ENCODE measurements around the gene RETREG2.

The RETREG2 gene

GRCh38 chr2:219218217-219218731 lies 40.2 kb downstream of the RETREG2 start:
- DNase-seq, result peak; percentile 69

DNA sequence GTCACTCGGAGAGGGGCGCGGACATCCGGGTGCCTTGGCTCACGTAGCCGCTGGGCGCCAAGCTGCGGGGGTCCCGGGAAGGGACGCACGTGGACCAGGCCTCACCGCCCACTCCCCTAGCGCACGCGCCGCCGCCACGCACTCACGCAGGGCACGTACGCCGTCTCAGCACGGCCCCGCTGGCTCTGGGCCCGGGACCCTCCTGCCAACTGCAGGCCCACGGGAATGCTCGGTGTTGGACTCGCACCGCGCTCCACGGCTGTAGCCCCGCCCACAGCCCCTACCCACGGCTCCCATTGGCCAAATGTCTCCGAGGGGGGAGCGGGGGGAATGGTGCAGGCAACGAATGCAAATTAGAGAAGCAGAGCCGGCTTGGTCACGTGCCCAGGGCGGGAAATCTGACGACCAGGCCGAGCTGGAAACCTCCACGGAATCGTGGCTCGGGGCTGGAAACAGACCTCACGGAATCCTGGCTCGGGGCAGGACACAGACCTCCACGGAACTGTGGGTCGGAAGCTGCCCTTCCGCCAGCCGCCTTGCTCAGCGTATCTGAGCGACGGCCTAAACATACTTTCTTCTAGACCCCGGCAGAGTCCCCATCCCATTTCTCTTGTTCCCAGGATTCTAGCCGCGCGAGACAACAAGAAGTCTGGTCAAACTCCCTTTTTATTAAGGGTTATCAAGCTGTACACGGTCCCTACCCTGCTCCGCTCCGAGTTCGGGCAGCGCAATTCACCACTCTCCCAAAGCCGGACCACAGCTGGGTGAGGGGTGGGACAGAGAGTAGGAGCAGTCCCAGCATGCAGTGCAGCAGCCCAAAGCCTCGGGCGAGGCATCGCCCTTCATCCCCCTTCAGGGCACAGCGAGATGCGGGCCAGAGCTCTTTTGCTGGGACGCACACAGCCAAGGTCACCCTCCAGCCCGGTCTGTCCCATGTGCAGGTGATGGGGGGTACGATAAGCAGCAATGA lies 40.9 kb downstream of the RETREG2 start, which contains the start of gene ABCB6:
Gene ABCB6 (minus strand): TSS at position 227 of the 970 bp plus-strand sequence. CDS start 285 bp downstream, outside the sequence.
- DNase-seq, result peak; percentile 99

GRCh38 chr2:219219784-219220532 lies 41.9 kb downstream of the RETREG2 start:
- DNase-seq, result no peak

GRCh38 chr2:219220652-219221402 lies 42.8 kb downstream of the RETREG2 start:
- DNase-seq, result no peak

- DNase-seq, result no peak
Observed at GRCh38 chr2:219221957-219222518, 44.0 kb downstream of the RETREG2 start.

DNA sequence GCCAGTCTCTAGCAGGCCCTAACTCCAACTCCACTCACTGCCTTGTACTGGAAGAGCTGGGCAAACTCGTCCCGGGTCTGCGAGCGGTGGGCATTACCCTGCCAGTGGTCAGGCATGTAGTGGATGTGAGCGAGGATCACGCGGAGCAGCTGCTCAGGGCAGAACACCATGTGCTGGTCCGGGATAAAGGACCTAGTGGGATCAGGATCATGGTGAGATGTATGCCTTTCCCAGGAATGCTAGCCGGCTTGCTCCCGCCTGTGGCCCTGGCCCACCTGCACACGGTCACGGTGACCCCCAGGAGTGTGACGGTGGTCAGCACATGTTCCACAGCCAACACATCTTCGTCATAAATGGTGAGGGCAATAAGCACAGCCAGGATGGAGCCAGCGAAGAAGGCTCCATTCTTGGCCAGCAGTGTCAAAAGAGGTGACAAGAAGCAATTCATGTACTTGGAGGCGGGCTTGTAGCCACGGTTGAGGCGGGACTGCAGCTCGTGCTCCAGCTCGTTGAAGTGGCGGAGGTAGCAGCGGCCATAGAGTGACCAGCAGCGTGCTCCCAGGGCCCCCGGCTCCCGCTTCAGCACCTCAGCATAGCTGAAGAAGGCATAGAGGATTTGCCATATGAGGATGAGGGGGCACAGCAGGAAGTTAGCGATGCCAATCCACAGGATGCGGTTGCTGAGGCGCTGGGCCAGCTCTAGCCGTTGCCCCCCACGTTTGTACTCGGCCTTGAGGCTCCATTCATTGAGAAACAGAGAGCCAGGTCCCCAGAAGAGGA lies 45.9 kb downstream of the RETREG2 start:
- no peak for DNase-seq

DNA sequence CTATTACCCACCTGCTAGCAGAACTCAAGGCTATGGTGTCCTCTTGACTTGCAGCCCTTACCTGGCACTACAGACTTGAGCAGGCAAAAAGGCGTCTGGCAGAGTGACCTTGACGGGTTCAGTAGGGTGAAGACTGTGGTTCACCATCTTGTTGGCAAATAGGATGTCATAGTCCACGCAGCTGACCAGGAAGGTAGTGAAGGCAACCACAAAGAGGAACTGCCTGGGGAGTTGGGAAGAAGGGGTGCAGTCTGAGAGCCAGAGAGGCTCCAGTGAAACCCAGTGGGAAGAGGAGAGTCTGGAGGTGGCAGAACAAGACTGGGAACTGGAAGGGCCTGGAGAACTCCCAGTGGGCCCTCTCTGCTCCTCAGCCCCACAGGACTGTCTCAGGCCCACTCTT lies 47.3 kb downstream of the RETREG2 start:
- DNase-seq, result no peak

DNA sequence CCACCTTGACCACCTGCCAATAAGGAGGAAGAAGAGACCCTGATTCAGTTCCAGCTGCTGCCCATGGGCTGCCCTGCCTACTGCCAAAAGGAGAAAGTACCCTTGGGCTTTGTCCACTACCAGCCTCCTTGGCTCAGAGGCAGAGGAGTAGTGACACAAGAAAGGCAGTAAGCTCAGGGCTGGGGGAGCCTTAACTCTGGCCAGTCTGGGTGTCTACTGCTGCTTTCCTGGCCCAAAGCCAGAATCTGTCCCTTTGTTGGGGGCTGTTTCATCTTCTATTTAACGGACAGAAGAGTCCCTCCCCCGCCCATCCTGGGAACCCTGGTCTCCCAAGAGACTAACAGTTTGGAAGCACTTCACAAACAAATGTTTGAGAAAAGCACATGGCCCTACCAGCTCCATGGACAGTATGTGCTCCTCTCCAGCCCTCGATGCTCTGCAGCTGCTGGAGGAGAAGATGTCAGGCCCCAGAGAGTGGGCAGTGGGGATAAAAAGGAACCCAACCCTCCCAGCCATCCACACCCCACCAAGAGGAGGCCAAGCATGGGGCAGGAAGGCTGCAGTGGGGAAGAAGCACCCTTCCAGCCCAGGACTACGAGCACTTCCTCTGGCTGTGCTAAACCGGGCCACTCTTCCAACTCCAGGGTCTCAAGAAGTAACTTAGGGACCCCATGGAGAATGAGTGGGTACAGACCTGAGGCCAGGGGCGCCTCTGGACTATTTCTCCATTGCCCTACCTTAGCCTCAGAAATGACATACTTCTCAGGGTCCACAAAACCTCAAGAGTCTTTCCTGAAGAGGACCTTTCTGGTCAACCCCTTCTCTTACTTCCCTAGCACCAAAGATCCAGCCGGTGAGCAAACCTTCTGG lies 50.2 kb downstream of the RETREG2 start:
- no peak for DNase-seq

- DNase-seq, result no peak
Observed at GRCh38 chr2:219228911-219229304, 50.8 kb downstream of the RETREG2 start.

GRCh38 chr2:219229305-219230058 lies 51.4 kb downstream of the RETREG2 start, which contains the start of the genes ANKZF1 and ATG9A:
TSS of gene ANKZF1 (plus strand) at chr2:219229806. CDS start at chr2:219230258, 452 bp downstream.
TSS of gene ATG9A (minus strand) at chr2:219229636. CDS start at chr2:219228024, 1,612 bp downstream.
- DNase-seq, result peak; percentile 100

DNA sequence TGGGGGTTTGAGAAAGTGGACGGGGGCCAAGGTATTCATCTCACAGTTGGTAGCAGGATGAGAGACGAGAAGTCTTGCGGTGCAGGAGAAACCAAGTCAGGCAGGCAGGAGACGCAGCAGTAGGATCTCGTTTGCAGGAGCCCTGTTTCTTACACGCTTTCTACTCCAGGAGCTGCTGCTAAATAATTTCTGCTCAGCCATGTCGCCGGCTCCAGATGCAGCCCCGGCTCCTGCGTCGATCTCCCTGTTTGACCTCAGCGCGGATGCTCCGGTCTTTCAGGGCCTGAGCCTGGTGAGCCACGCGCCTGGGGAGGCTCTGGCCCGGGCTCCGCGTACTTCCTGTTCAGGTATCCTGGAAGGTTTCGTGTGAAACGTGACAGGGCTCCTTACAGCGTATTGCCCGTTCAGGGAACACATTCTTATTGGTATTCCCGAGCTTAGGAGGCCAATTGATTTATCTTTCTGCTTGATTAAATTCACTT lies 52.0 kb downstream of the RETREG2 start:
- DNase-seq, result peak; percentile 63

DNA sequence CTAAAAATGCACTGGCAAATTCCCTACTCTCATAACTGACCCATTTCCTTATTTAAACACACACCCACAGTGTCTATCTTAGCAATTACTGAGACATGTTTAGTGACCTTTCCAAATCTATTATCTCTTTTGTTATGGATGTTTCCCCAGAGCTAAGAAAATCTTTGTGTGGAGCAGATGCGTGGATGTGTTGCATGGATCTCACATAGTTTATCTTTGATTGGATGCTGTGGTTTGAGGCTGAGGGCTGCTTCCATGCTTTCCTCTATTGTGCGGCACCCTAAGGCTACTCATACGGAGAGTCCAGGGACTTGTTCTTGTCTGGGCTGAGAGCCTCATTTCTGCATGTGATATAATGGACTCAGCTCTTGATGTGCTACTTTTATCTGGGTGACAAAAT lies 56.3 kb downstream of the RETREG2 start:
- no peak for DNase-seq

All from NCI-H82 (cell line).